ENCODE results near the gene AMPD2.

The AMPD2 gene

DNA sequence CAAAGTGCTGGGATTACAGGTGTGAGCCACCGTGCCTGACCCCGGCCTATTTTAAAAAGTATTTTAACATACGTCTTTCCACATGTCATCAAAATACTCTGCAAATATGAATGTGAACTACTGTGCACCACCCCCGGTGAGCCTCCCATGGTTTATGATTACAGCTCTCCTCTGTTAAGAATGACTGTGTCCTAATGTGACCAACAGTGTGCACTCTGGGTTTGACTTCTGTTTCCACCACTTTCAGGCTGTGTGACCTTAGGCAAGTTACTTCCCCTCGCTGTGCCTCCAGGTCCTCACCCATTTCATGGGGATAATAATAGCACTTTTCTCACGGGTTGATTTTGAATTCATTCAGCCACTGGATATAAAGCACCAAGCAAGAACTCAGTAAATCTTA lies 14.7 kb downstream of the AMPD2 start:
- H3K27ac ChIP-seq = no peak overlapping the region
- TF ChIP-seq, protein P1, sequence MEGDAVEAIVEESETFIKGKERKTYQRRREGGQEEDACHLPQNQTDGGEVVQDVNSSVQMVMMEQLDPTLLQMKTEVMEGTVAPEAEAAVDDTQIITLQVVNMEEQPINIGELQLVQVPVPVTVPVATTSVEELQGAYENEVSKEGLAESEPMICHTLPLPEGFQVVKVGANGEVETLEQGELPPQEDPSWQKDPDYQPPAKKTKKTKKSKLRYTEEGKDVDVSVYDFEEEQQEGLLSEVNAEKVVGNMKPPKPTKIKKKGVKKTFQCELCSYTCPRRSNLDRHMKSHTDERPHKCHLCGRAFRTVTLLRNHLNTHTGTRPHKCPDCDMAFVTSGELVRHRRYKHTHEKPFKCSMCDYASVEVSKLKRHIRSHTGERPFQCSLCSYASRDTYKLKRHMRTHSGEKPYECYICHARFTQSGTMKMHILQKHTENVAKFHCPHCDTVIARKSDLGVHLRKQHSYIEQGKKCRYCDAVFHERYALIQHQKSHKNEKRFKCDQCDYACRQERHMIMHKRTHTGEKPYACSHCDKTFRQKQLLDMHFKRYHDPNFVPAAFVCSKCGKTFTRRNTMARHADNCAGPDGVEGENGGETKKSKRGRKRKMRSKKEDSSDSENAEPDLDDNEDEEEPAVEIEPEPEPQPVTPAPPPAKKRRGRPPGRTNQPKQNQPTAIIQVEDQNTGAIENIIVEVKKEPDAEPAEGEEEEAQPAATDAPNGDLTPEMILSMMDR (conservative IDR thresholded peaks at IDR 0.05) = no peak
- TF ChIP-seq ZFX (IDR thresholded peaks at IDR 0.05) = no peak

DNA sequence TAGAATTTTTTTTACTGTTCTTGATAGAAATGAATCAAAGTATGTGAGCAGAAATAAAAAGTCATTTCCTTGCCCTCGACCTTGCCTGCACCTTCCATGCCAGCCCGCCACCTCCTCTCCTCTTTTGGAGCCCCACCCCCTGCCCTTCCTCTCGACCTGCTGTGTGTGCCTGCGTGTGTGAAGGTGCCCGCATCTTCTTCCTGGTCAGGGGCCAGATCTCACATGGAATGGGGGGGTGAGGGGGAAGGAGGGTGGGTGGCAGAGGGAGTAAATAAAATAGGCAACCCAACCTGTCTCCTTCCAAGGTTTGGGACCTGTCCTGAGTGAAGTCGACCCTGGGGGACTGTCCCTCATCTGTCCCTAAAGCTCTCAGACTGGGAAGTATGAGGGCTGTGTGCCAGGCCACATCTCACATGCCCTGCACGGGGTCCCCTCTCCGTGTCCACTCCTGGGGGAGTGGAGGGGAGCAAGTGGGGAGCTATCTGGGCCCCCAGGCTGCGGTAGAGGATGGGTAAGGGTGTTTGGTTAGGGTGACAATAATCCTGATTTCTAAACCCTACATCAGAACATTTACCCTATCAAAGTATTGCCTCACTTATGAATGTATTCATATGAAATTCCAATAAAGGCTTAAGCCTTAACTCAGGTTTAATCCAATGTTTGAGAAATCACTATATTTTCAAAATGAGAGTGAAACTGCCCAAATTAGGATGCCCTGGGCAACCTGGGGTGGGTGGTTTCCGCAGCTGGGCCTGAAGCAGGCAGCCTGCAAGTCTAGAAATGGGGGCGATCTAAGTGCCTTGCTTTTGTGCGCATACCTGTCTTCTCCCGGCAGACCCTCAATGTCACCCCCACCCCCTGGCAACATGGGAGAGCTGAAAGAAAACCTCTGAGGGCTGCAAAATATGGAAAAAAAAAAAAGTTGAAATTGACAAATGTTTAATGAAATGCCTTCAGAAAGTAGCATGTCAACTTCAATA lies 15.4 kb downstream of the AMPD2 start:
- no peak overlapping the region for H3K27ac ChIP-seq
- TF ChIP-seq ZFX (IDR thresholded peaks at IDR 0.05) = no peak
- TF ChIP-seq, protein P1 (conservative IDR thresholded peaks at IDR 0.05) = no peak

DNA sequence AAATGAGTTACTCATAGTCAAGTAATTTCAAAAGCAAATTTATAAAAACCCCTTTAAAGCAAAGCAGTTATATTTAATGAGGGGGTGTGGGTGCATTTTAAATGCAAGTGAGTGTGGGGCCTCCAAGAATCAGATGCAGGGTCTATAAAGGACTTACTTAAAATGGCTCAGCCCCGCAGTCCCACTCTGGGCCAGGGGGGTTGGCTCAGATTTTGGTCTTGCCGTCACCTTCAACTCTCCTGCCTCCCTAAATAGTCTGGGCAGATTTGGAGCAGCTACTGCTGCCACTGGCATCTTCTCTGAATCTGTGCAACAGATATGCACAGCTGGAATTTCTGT lies 16.2 kb downstream of the AMPD2 start:
- H3K27ac ChIP-seq = no peak overlapping the region
- TF ChIP-seq, protein P1 (conservative IDR thresholded peaks at IDR 0.05) = no peak
- no peak for TF ChIP-seq ZFX (IDR thresholded peaks at IDR 0.05)

DNA sequence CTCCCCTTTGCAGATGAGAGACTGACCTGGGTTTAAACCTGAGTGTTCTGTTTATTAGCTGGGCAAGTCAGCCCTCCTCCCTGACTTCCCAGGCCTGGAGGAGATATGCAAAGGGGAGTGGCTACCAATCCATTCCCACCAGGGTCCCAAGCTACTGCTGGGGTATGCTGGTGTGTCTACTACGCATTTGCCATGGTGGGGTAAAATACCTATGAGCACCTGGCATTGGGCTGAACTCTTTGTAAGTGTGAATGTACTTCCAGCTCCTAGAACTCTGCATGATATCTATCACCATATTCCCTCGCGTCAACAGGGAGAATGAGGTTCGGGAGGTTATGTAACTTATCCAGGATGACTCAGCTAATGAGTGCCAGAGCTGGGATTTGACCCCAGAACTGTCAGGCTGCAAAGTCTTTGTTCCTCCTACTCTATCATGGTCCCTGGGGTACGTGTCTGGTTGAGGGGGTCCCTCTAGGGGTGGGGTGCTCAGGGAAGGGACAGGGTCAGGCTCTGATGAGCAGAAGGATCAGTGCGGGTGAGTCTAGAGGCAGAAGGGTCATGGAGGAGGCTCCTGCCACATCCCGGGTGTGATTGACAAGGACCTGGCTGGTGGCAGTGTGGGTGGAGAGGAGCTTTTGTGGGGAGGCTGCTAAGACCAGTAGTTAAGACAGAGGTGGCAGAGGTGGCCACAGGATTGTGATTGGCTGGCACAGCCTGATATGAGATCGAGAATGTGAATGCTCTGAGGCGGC lies 16.7 kb downstream of the AMPD2 start:
- no peak for TF ChIP-seq ZFX (IDR thresholded peaks at IDR 0.05)
- TF ChIP-seq, protein P1 (conservative IDR thresholded peaks at IDR 0.05) = no peak
- H3K27ac ChIP-seq = no peak overlapping the region

DNA sequence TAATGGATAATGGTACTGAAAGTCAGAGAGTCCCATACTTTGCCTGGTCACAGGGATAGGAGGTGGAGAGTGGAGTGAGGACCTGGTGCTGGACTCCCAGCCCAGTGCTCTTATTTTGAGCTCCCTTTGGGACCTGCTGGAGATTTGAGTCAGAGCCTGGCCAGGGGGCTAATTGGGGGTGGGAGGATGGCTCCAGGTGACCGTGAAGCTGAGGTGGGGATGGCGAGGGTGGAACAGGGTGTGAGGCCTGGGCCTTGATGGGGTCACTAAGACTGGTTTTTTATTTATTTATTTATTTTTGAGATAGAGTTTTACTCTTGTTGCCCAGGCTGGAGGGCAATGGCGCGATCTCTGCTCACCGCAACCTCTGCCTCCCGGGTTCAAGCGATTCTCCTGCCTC lies 17.8 kb downstream of the AMPD2 start:
- no peak overlapping the region for H3K27ac ChIP-seq
- no peak for TF ChIP-seq ZFX (IDR thresholded peaks at IDR 0.05)
- TF ChIP-seq, protein P1 (conservative IDR thresholded peaks at IDR 0.05) = no peak

DNA sequence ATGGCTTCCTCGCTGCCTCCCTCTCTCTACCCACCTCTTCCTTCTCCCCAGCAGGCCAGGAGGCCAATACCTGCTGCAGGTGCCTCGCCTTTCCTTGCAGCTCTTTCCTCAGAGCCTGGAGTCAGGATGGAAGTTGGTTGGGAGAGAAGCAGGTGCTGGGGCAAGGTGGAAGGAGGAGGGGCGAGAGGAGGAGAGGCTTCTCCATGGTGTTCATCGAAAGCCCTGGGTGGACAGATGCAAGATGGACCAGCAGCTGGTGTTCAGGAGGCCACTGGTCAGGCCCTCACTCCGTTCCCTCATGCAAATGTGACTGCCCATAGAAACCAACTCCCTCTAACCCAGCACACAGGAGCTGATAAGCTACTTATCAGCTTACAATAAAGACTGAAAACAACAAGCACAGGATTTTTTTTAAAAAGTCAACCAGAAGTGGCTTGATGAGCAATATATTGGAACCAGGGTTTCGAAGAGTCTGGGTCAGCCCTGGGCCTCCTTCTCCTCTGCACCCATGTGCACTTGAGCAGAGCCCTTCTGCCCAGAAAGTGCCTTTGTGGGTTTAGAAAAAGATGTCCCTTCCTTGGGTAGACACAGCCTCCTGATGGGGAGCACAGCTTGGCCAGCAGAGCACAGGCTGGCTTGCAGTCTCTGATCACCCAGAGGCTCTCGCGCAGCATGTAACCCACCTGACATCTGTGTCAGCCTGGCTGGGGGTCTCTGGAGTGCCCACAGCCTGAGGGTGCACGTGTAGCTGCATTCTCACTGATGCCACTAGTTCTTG lies 19.6 kb downstream of the AMPD2 start:
- no peak overlapping the region for H3K27ac ChIP-seq
- no peak for TF ChIP-seq ZFX (IDR thresholded peaks at IDR 0.05)
- TF ChIP-seq, protein P1 (conservative IDR thresholded peaks at IDR 0.05) = no peak
